ENCODE measurements around the gene SH3TC2. TPM values are rescaled to one million over a fixed set of nuclear protein-coding genes. Genes with fewer than 3 reads are reported as not detected.
A peak's percentile ranks its signal among the peaks of the same experiment; 100 is the strongest.

The SH3TC2 gene
- polyA plus RNA-seq, 1 experiment: 1.3 TPM

DNA sequence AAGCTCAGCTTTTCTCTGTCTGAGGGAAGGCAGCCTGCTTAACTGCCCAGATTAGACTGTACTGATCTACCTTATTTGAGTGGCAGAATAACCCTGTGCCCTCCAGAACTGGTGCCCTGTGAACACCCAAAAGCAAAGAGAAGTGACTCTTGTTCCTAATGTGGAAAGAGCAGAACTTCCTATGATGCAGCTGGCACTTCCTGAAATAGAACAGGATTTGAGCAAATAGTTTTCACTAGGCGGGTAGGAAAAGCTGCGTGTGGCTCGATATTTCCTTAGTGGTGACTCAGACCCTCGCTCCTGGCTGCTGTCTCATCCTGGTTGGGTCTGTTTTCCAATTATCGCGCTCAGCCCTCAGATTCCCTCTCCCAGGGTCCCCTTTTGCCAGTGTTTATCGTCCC is 89.9 kb downstream of the SH3TC2 start:
- H3K9me3 ChIP-seq (ENCODE audit: control insufficient read depth, insufficient read depth, low read length): no peaks in the 10 kb centered on the region
- ChIA-PET CTCF (interaction anchor here (0.6 to 4.7 kb wide), 7 partner anchors 8 to 242 kb away, joined by 3 to 37 read pairs (median 7); no protein-coding TSS in a partner anchor), POLR2A (no interaction called here)
- TF ChIP-seq, protein P1, sequence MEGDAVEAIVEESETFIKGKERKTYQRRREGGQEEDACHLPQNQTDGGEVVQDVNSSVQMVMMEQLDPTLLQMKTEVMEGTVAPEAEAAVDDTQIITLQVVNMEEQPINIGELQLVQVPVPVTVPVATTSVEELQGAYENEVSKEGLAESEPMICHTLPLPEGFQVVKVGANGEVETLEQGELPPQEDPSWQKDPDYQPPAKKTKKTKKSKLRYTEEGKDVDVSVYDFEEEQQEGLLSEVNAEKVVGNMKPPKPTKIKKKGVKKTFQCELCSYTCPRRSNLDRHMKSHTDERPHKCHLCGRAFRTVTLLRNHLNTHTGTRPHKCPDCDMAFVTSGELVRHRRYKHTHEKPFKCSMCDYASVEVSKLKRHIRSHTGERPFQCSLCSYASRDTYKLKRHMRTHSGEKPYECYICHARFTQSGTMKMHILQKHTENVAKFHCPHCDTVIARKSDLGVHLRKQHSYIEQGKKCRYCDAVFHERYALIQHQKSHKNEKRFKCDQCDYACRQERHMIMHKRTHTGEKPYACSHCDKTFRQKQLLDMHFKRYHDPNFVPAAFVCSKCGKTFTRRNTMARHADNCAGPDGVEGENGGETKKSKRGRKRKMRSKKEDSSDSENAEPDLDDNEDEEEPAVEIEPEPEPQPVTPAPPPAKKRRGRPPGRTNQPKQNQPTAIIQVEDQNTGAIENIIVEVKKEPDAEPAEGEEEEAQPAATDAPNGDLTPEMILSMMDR (IDR thresholded peaks at IDR 0.05; ENCODE audit: low read depth, low read length): 0 out of 2 replicates have a peak, but pooled peaks have one; percentile 15
- DNase-seq (ENCODE audit: low read depth, low spot score): peak; percentile 53
- H3K27me3 ChIP-seq (ENCODE audit: control insufficient read depth, insufficient read depth, low read length): no peaks in the 10 kb centered on the region
- peak overlapping the region; percentile 77 for H3K27ac ChIP-seq (ENCODE audit: low read depth, low read length)
- H3K4me3 ChIP-seq (ENCODE audit: low read depth, low read length): no peak overlapping the region

- TF ChIP-seq, protein P1 (IDR thresholded peaks at IDR 0.05; ENCODE audit: low read depth, low read length): no peak
- ChIA-PET CTCF (interaction anchor here (0.5 to 4.7 kb wide), 10 partner anchors 7 to 241 kb away, joined by 3 to 37 read pairs (median 4); no protein-coding TSS in a partner anchor), POLR2A (no interaction called here)
- no peak for DNase-seq (ENCODE audit: low read depth, low spot score)
- H3K9me3 ChIP-seq (ENCODE audit: control insufficient read depth, insufficient read depth, low read length): no peaks in the 10 kb centered on the region
- H3K27me3 ChIP-seq (ENCODE audit: control insufficient read depth, insufficient read depth, low read length): no peaks in the 10 kb centered on the region
- no peak overlapping the region for H3K4me3 ChIP-seq (ENCODE audit: low read depth, low read length)
- peak overlapping the region; percentile 77 for H3K27ac ChIP-seq (ENCODE audit: low read depth, low read length)
Observed at GRCh38 chr5:148972396-148972795, 90.5 kb downstream of the SH3TC2 start.

- POLR2A ChIA-PET: no interaction called here
- H3K27me3 ChIP-seq (ENCODE audit: control insufficient read depth, insufficient read depth, low read length): no peaks in the 10 kb centered on the region
- H3K27ac ChIP-seq (ENCODE audit: low read depth, low read length): no peak overlapping the region
- no peak overlapping the region for H3K4me3 ChIP-seq (ENCODE audit: low read depth, low read length)
- CTCF ChIA-PET: interaction anchor here (2.0 to 4.7 kb wide), 2 partner anchors 13 to 230 kb away, joined by 9 to 37 read pairs; no protein-coding TSS in a partner anchor
- no peak for DNase-seq (ENCODE audit: low read depth, low spot score)
- TF ChIP-seq, protein P1 (IDR thresholded peaks at IDR 0.05; ENCODE audit: low read depth, low read length): no peak
- H3K9me3 ChIP-seq (ENCODE audit: control insufficient read depth, insufficient read depth, low read length): no peaks in the 10 kb centered on the region
Observed at GRCh38 chr5:148970876-148971275, 92.0 kb downstream of the SH3TC2 start.

DNA sequence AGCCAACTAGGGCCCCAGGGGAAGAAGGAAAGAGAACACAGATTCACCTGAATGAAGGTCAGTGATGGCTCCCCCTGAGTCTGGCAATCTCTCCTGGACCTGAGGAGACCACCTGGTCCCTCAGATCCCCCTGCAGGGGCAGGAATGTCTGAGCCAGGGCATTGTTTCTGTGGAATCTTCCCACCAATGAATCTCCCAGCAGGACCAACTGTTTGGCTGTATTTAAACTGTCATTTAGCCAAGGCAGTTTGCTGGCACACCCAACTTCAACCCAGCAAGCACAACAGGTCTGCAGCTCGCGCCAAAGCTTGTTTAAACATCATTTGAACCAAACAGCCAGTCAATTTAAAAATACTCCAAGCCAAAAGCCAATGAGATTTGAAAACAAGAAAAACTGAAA is 92.6 kb downstream of the SH3TC2 start:
- ChIA-PET POLR2A (no interaction called here), CTCF (interaction anchor here (1.1 to 4.7 kb wide), 5 partner anchors 11 to 229 kb away, joined by 3 to 37 read pairs (median 5); no protein-coding TSS in a partner anchor)
- Histone ChIP-seq H3K27me3 (ENCODE audit: control insufficient read depth, insufficient read depth, low read length) (no peaks in the 10 kb centered on the region), H3K4me3 (ENCODE audit: low read depth, low read length) (no peak overlapping the region), H3K27ac (ENCODE audit: low read depth, low read length) (no peak overlapping the region), H3K9me3 (ENCODE audit: control insufficient read depth, insufficient read depth, low read length) (no peaks in the 10 kb centered on the region)
- TF ChIP-seq, protein P1 (IDR thresholded peaks at IDR 0.05; ENCODE audit: low read depth, low read length): no peak
- no peak for DNase-seq (ENCODE audit: low read depth, low spot score)

DNA sequence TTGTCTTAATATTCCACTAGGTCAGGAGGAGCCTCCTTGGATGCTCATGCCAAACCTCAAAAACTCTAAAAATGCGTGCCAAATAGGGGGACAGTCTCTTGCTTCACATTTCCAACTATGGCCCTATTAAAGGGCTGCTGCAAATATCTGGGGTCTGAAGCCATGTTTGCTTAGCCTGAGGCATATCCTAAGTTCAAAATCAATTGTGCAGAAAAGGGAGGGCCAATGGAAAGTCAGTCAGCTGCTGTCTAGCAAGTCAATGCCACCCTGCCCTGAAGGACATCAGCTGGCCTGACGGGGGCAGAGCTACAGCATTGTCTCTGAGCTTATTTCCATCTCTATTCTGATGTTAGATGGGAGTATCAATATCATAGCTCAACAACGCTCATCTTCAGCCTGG is 93.6 kb downstream of the SH3TC2 start:
- TF ChIP-seq, protein P1 (IDR thresholded peaks at IDR 0.05; ENCODE audit: low read depth, low read length): no peak
- DNase-seq (ENCODE audit: low read depth, low spot score): no peak
- CTCF ChIA-PET: interaction anchor here (1.1 to 4.7 kb wide), 5 partner anchors 12 to 228 kb away, joined by 3 to 37 read pairs (median 5); no protein-coding TSS in a partner anchor
- H3K27ac ChIP-seq (ENCODE audit: low read depth, low read length): no peak overlapping the region
- H3K9me3 ChIP-seq (ENCODE audit: control insufficient read depth, insufficient read depth, low read length): no peaks in the 10 kb centered on the region
- H3K27me3 ChIP-seq (ENCODE audit: control insufficient read depth, insufficient read depth, low read length): no peaks in the 10 kb centered on the region
- POLR2A ChIA-PET: no interaction called here
- H3K4me3 ChIP-seq (ENCODE audit: low read depth, low read length): no peak overlapping the region

Measured in AG04450 (cell line).